Erythroblast (primary cell): ENCODE results near the gene CHST7.

Experiments used
- GATA1 ChIP-seq: IDR thresholded peaks from 2 replicates; pipeline ENCODE4 v1.6.1; 2011; ENCODE audit warnings: low read depth, mild to moderate bottlenecking, control low read depth, low read length, moderate library complexity
- POLR2A ChIP-seq: IDR thresholded peaks from 2 replicates; pipeline ENCODE4 v1.6.1; 2011; ENCODE audit warnings: mild to moderate bottlenecking, low read length

GRCh38 chrX:46602468-46603102 is 29.0 kb downstream of the CHST7 start:
- TF ChIP-seq POLR2A (no peak), GATA1 (no peak)
